GM23338 (cell line): Measurements from ENCODE around the gene ACVR2A.

Experiments used
- CREB1 ChIP-seq: fragments of 250-450 bp; sonication (Bioruptor Pico); IDR thresholded peaks from 2 replicates; pipeline ENCODE4 v1.5.0; 2020; ENCODE audit warnings: low read depth, mild to moderate bottlenecking, moderate library complexity
- CTCF ChIP-seq, 2 experiments: fragments of 200-600 bp in 1 of 2; sonication (generic) in 1 of 2; conservative IDR thresholded peaks; 2 replicates each; pipeline versions ENCODE4 v1.5.1 to v1.6.1; 2016 to 2017; ENCODE audit warnings: antibody characterized with exemption in 2 of 2, low read depth in 2 of 2, mild to moderate bottlenecking in 2 of 2, moderate library complexity in 1 of 2
- ETS1 ChIP-seq: IDR thresholded peaks from 2 replicates; pipeline ENCODE4 v1.6.1; 2016; ENCODE audit warnings: antibody characterized with exemption
- EZH2 ChIP-seq: fragments of 200-600 bp; sonication (generic); IDR thresholded peaks from one replicate; pipeline ENCODE4 v1.8.0; 2017; ENCODE audit warnings: antibody characterized with exemption, mild to moderate bottlenecking, low read depth; ENCODE audit not compliant: unreplicated experiment
- EZH2phosphoT487 ChIP-seq: fragments of 200-600 bp; sonication (generic); IDR thresholded peaks from one replicate; pipeline ENCODE4 v1.8.1; 2018; ENCODE audit warnings: antibody characterized with exemption; ENCODE audit not compliant: unreplicated experiment
- NANOG ChIP-seq: IDR thresholded peaks from 2 replicates; pipeline ENCODE4 v1.6.1; 2016; ENCODE audit warnings: antibody characterized with exemption, borderline replicate concordance
- POLR2AphosphoS5 ChIP-seq: IDR thresholded peaks from 2 replicates; pipeline ENCODE4 v1.6.1; 2016; ENCODE audit warnings: antibody characterized with exemption, low read depth
- REST ChIP-seq: IDR thresholded peaks from one replicate; pipeline ENCODE4 v1.6.1; 2018; ENCODE audit warnings: antibody characterized with exemption; ENCODE audit not compliant: unreplicated experiment
- STAT1 ChIP-seq: IDR thresholded peaks from one replicate; pipeline ENCODE4 v1.6.1; 2016; ENCODE audit warnings: antibody characterized with exemption; ENCODE audit not compliant: unreplicated experiment
- ZNF114 ChIP-seq: fragments of 250-450 bp; sonication (Bioruptor Pico); IDR thresholded peaks from 2 replicates; pipeline ENCODE4 v1.5.0; 2020; ENCODE audit warnings: mild to moderate bottlenecking, moderate library complexity
- ZNF331 ChIP-seq: fragments of 250-450 bp; sonication (Bioruptor Pico); IDR thresholded peaks from 2 replicates; pipeline ENCODE4 v1.5.0; 2020; ENCODE audit warnings: low read depth, mild to moderate bottlenecking, moderate library complexity

GRCh38 chr2:147808520-147808919 lies 36.3 kb upstream of the ACVR2A start:
- no peak for TF ChIP-seq POLR2AphosphoS5
- TF ChIP-seq CTCF (conservative IDR thresholded peaks at IDR 0.05; ENCODE audit: low read depth in 2 of 2) = no peak
- TF ChIP-seq EZH2phosphoT487 = no peak
- no peak for TF ChIP-seq REST
- TF ChIP-seq EZH2 = no peak
- TF ChIP-seq ETS1 = no peak
- no peak for TF ChIP-seq CREB1 (CRISPR knock-in tag)
- no peak for TF ChIP-seq ZNF114 (CRISPR knock-in tag)
- TF ChIP-seq NANOG = no peak
- TF ChIP-seq STAT1 = no peak
- TF ChIP-seq ZNF331 = no peak
